K562 (cell line): ENCODE data around the gene PGD. TPM values are rescaled to one million over a fixed set of nuclear protein-coding genes. Genes with fewer than 3 reads are reported as not detected.

Source experiments
- BCL6 ChIP-seq: fragments of 250-450 bp; sonication (Bioruptor Pico); IDR thresholded peaks from 2 replicates; pipeline ENCODE4 v1.4.0; 2020
- C11orf30 ChIP-seq: fragments of 450-650 bp; IDR thresholded peaks from 2 replicates; pipeline ENCODE4 v1.6.1; 2016; ENCODE audit warnings: low read depth, mild to moderate bottlenecking
- FIP1L1 ChIP-seq: fragments of 200-400 bp; formaldehyde crosslinking; IDR thresholded peaks from 2 replicates; pipeline ENCODE4 v1.6.1; 2018; ENCODE audit warnings: mild to moderate bottlenecking, low read depth, low read length; ENCODE audit not compliant: poor library complexity, severe bottlenecking
- HDAC3 ChIP-seq: fragments of 450-650 bp; IDR thresholded peaks from 2 replicates; pipeline ENCODE4 v1.6.1; 2018; ENCODE audit warnings: borderline replicate concordance, mild to moderate bottlenecking, moderate library complexity; ENCODE audit not compliant: partially characterized antibody
- MYBL2 ChIP-seq, 2 experiments: fragments of 450-650 bp in 1 of 2; sonication (generic) in 1 of 2; formaldehyde crosslinking in 1 of 2; IDR thresholded peaks; 2 replicates each; pipeline versions ENCODE4 v1.6.1 to v1.8.1; 2017 to 2022; ENCODE audit warnings: borderline replicate concordance in 1 of 2, inconsistent platforms in 1 of 2, low read depth in 1 of 2, mild to moderate bottlenecking in 1 of 2, missing genetic modification reagents in 1 of 2, moderate library complexity in 1 of 2
- NFIC ChIP-seq: fragments of 450-650 bp; IDR thresholded peaks from 2 replicates; pipeline ENCODE4 v1.6.1; 2017; ENCODE audit warnings: mild to moderate bottlenecking, inconsistent platforms
- NFIX ChIP-seq: fragments of 250-450 bp; sonication (Bioruptor Pico); IDR thresholded peaks from 2 replicates; pipeline ENCODE4 v1.4.0; 2020; ENCODE audit warnings: low read depth, mild to moderate bottlenecking, moderate library complexity
- NR2C2 ChIP-seq, 2 experiments: fragments of 200-800 bp in 1 of 2; sonication (Bioruptor generic) in 1 of 2; sonication (generic) in 1 of 2; formaldehyde crosslinking in 1 of 2; IDR thresholded peaks; 2 replicates each; pipeline versions ENCODE4 v1.6.1 to v1.8.0; 2016 to 2022; ENCODE audit warnings: mild to moderate bottlenecking in 1 of 2, missing compliant biosample characterization in 1 of 2, missing genetic modification characterization in 1 of 2, missing genetic modification reagents in 1 of 2
- ZFP1 ChIP-seq: fragments of 450-650 bp; formaldehyde crosslinking; IDR thresholded peaks from 2 replicates; pipeline ENCODE4 v1.4.0; 2020; ENCODE audit warnings: mild to moderate bottlenecking, mixed read lengths
- ZNF324 ChIP-seq: fragments of 250-450 bp; sonication (Bioruptor Pico); IDR thresholded peaks from 2 replicates; pipeline ENCODE4 v1.4.0; 2020; ENCODE audit warnings: mild to moderate bottlenecking
- ZNF583 ChIP-seq: fragments of 250-450 bp; sonication (Bioruptor Pico); IDR thresholded peaks from 2 replicates; pipeline ENCODE4 v1.4.0; 2020
- polyA plus RNA-seq, 8 experiments: library from polyadenylated mRNA; depleted of rRNA in 4 of 8; stranded (reverse) in 5 of 8; unstranded in 3 of 8; fragments of >200 nt; fragmentation: Nextera tagmentation in 2 of 8; fragmentation: Illumina TruSeq in 1 of 8; extraction: Ambion mirVana in 2 of 8; extraction: Trizol in 1 of 8; gene quantifications; 2 replicates each; pipeline versions ENCODE4 v1.2.1 to v1.2.3, GENCODE V29; 2011 to 2014; ENCODE audit warnings: inconsistent platforms in 1 of 8, missing spikeins in 1 of 8
- total RNA-seq, 7 experiments: library from RNA; depleted of rRNA in 6 of 7; stranded (reverse); fragments of >200 nt in 6 of 7; fragmentation: Illumina TruSeq in 2 of 7; extraction: Trizol in 2 of 7; gene quantifications; 2 replicates each; pipeline versions ENCODE4 v1.2.1 to v1.2.3, GENCODE V29; 2011 to 2021; ENCODE audit warnings: low replicate concordance in 1 of 7
- TF ChIP-seq, protein P1 (sequence below): fragments of 450-650 bp; IDR thresholded peaks from 2 replicates; pipeline ENCODE4 v1.7.1; 2018; ENCODE audit warnings: mild to moderate bottlenecking, low read depth; ENCODE audit not compliant: partially characterized antibody
- TF ChIP-seq, protein P2 (sequence below): fragments of 450-650 bp; IDR thresholded peaks from 2 replicates; pipeline ENCODE4 v1.6.1; 2017; ENCODE audit warnings: antibody characterized with exemption
- TF ChIP-seq, protein P3 (sequence below): fragments of 250-450 bp; sonication (Bioruptor Pico); IDR thresholded peaks from 2 replicates; pipeline ENCODE4 v1.5.0; 2020; ENCODE audit warnings: mild to moderate bottlenecking
- TF ChIP-seq, protein P4 (sequence below): sonication (generic); formaldehyde crosslinking; IDR thresholded peaks from 2 replicates; pipeline ENCODE4 v1.4.0; 2020; ENCODE audit warnings: mild to moderate bottlenecking, missing genetic modification reagents
- TF ChIP-seq, protein P5 (sequence below): fragments of 250-450 bp; sonication (Bioruptor Pico); IDR thresholded peaks from 2 replicates; pipeline ENCODE4 v1.6.1; 2021; ENCODE audit warnings: mild to moderate bottlenecking

Gene PGD
- total and polyA plus RNA-seq, 9 of the 15 experiments (the other 6 are each of a cell fraction or from before 2014, with no cell fraction given): 177 to 542 (median 270) TPM

DNA sequence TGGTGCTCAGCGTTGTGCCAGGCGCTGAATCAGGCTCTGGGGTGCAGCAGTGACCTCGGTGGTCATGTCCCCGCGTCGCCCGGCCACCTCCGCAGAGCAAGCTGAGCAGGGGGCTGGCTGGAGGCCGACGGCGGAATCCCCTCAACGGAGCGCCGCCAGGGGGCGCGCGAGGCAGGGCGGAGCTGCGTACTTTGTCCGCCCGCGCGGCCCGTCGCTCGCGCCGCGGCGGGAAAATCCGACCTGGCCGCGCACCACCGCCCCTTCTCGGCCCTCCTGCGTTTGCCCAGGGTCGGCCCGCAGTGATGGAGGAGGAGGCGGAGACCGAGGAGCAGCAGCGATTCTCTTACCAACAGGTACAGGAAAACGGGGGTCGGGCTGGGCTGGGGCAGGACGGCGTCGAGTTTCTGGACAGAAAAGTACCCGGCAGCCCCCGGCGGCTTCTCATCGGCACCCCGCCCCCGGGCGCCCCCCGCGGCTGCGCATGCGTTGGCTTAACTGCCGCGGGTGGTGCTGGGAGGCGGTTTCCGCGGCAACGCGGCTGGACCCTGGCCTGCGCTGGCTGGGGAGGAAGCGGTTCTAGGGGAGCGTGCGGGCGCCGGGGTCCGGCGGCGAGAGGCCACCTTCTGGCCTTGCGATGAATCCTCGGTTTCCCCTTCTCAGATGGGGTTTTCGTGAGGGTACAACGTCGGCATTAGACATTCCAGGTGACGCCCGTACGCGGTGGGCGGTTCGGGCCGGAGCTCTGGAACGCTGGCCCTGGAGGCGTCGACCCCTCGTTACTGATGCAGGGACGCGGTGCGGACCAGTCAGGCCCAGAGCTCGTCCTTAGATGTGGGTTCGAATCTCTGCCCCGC is 31.6 kb downstream of the PGD start, which contains the start of gene CENPS (continued):
- no peak for TF ChIP-seq HDAC3
- peak; percentile 87 for TF ChIP-seq NFIC
- peak; percentile 96 for TF ChIP-seq FIP1L1
- TF ChIP-seq, protein P1, sequence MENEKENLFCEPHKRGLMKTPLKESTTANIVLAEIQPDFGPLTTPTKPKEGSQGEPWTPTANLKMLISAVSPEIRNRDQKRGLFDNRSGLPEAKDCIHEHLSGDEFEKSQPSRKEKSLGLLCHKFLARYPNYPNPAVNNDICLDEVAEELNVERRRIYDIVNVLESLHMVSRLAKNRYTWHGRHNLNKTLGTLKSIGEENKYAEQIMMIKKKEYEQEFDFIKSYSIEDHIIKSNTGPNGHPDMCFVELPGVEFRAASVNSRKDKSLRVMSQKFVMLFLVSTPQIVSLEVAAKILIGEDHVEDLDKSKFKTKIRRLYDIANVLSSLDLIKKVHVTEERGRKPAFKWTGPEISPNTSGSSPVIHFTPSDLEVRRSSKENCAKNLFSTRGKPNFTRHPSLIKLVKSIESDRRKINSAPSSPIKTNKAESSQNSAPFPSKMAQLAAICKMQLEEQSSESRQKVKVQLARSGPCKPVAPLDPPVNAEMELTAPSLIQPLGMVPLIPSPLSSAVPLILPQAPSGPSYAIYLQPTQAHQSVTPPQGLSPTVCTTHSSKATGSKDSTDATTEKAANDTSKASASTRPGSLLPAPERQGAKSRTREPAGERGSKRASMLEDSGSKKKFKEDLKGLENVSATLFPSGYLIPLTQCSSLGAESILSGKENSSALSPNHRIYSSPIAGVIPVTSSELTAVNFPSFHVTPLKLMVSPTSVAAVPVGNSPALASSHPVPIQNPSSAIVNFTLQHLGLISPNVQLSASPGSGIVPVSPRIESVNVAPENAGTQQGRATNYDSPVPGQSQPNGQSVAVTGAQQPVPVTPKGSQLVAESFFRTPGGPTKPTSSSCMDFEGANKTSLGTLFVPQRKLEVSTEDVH: peak; percentile 99
- no peak for TF ChIP-seq MYBL2 (IDR thresholded peaks at IDR 0.05; ENCODE audit: low read depth)
- TF ChIP-seq MYBL2 (CRISPR knock-in tag; IDR thresholded peaks at IDR 0.05; ENCODE audit: borderline replicate concordance): 0 out of 2 replicates have a peak, but pooled peaks have one; percentile 38
- no peak for TF ChIP-seq NFIX (CRISPR knock-in tag)
- TF ChIP-seq BCL6: no peak
- TF ChIP-seq, protein P2, sequence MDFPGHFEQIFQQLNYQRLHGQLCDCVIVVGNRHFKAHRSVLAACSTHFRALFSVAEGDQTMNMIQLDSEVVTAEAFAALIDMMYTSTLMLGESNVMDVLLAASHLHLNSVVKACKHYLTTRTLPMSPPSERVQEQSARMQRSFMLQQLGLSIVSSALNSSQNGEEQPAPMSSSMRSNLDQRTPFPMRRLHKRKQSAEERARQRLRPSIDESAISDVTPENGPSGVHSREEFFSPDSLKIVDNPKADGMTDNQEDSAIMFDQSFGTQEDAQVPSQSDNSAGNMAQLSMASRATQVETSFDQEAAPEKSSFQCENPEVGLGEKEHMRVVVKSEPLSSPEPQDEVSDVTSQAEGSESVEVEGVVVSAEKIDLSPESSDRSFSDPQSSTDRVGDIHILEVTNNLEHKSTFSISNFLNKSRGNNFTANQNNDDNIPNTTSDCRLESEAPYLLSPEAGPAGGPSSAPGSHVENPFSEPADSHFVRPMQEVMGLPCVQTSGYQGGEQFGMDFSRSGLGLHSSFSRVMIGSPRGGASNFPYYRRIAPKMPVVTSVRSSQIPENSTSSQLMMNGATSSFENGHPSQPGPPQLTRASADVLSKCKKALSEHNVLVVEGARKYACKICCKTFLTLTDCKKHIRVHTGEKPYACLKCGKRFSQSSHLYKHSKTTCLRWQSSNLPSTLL: no peak
- peak; percentile 91 for TF ChIP-seq C11orf30
- TF ChIP-seq ZNF324 (CRISPR knock-in tag): peak; percentile 24; the same call in 1 of the 2 replicates
- peak; percentile 84 for TF ChIP-seq NR2C2 (CRISPR knock-in tag; IDR thresholded peaks at IDR 0.05)
- TF ChIP-seq NR2C2 (tag; IDR thresholded peaks at IDR 0.05): peak; percentile 75
- TF ChIP-seq, protein P3, sequence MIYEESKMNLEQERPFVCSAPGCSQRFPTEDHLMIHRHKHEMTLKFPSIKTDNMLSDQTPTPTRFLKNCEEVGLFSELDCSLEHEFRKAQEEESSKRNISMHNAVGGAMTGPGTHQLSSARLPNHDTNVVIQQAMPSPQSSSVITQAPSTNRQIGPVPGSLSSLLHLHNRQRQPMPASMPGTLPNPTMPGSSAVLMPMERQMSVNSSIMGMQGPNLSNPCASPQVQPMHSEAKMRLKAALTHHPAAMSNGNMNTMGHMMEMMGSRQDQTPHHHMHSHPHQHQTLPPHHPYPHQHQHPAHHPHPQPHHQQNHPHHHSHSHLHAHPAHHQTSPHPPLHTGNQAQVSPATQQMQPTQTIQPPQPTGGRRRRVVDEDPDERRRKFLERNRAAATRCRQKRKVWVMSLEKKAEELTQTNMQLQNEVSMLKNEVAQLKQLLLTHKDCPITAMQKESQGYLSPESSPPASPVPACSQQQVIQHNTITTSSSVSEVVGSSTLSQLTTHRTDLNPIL (CRISPR knock-in tag): no peak
- TF ChIP-seq, protein P4, sequence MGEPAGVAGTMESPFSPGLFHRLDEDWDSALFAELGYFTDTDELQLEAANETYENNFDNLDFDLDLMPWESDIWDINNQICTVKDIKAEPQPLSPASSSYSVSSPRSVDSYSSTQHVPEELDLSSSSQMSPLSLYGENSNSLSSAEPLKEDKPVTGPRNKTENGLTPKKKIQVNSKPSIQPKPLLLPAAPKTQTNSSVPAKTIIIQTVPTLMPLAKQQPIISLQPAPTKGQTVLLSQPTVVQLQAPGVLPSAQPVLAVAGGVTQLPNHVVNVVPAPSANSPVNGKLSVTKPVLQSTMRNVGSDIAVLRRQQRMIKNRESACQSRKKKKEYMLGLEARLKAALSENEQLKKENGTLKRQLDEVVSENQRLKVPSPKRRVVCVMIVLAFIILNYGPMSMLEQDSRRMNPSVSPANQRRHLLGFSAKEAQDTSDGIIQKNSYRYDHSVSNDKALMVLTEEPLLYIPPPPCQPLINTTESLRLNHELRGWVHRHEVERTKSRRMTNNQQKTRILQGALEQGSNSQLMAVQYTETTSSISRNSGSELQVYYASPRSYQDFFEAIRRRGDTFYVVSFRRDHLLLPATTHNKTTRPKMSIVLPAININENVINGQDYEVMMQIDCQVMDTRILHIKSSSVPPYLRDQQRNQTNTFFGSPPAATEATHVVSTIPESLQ (CRISPR knock-in tag): peak; percentile 86
- TF ChIP-seq, protein P5, sequence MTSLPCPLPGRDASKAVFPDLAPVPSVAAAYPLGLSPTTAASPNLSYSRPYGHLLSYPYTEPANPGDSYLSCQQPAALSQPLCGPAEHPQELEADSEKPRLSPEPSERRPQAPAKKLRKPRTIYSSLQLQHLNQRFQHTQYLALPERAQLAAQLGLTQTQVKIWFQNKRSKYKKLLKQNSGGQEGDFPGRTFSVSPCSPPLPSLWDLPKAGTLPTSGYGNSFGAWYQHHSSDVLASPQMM (CRISPR knock-in tag): no peak
- no peak for TF ChIP-seq ZFP1 (CRISPR knock-in tag)
- TF ChIP-seq ZNF583 (CRISPR knock-in tag): peak; percentile 71; the same call in 1 of the 2 replicates
